ENCODE measurements around the gene TCEA3.

- no peak for TF ChIP-seq POLR2AphosphoS5 (IDR thresholded peaks at IDR 0.05)
- no peak for TF ChIP-seq CTCF (IDR thresholded peaks at IDR 0.05)
- no peak for TF ChIP-seq POLR2A (IDR thresholded peaks at IDR 0.05)
- TF ChIP-seq EP300 (IDR thresholded peaks at IDR 0.05) = no peak
Observed at GRCh38 chr1:23421343-23421742, 3.2 kb downstream of the TCEA3 start.

Data from stomach (tissue), 4 donors.